Activated effector memory CD4-positive, alpha-beta T cell treated with anti-CD3 and anti-CD28 coated beads, Interleukin-2, amount 50 U/mL, for 16 hours (primary cell): ENCODE measurements around the gene DSC3.
"Not testable (repeated sequence)": the region's sequence is repeated elsewhere in the genome, so short reads cannot be mapped to it uniquely, and the experiment has no call there.

Experiments used
- DNase-seq: peaks from one replicate; pipeline ENCODE4 v3.0.0-alpha.2; 2020

Gene DSC3

GRCh38 chr18:31040686-31041270 is 1.8 kb downstream of the DSC3 start:
- no peak for DNase-seq

GRCh38 chr18:31039426-31039825 is 3.1 kb downstream of the DSC3 start:
- no peak for DNase-seq

DNA sequence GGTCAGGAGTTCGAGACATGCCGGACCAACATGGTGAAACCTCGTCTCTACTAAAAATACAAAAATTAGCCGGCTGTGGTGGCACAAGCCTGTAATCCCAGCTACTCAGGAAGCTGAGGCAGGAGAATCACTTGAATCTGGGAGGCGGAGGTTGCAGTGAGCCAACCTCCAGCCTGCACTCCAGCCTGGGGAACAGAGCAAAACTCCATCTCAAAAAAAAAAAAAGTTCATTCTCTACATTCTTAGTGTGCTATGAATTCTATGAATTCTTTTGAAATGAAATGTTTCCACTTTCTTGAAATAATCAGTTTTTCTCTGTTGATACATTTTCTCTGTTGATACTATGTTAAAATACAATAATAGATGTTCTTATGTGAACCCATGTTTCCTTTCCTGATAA is 4.9 kb downstream of the DSC3 start:
- DNase-seq: not testable (repeated sequence)

DNA sequence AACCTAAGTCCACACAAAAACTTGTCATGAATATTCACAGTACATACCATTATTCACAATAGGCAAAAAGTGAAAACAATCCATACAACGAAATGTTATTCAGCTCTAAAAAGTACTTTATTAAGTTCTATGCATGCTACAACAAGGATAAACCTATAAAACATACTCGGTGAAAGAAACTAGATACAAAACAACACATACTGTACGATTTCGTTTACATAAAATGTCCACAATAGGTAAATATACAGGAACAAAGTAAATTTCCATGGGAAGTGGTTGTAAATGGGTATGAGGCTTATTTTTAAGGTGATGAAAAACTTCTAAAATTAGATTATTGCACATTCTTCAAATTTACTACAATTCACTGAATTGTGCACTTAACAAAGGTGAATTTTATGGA is 8.0 kb downstream of the DSC3 start:
- DNase-seq: no peak

GRCh38 chr18:31030574-31031278 is 11.8 kb downstream of the DSC3 start:
- no peak for DNase-seq

- no peak for DNase-seq
Observed at GRCh38 chr18:31015715-31016434, 26.7 kb downstream of the DSC3 start.

DNA sequence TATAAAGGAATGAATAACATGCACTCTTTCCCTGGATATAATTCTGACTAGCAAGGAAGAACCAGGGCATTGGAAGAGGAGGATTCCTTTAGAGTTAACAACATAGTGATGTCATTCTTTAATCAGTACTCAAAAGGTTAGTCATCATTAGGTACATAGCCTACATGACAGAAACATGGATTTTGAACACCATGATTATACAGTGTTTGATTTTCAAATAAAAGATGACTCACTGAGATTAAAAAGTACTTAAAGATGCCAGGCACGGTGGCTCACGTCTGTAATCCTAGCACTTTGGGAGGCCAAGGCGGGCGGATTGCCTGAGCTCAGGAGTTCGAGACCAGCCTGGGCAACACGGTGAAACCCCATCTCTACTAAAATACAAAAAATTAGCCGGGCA is 31.1 kb downstream of the DSC3 start:
- not testable (repeated sequence) for DNase-seq

GRCh38 chr18:31010601-31011000 is 31.9 kb downstream of the DSC3 start:
- no peak for DNase-seq

- DNase-seq: no peak
Observed at GRCh38 chr18:30999887-31000628, 42.5 kb downstream of the DSC3 start.

DNA sequence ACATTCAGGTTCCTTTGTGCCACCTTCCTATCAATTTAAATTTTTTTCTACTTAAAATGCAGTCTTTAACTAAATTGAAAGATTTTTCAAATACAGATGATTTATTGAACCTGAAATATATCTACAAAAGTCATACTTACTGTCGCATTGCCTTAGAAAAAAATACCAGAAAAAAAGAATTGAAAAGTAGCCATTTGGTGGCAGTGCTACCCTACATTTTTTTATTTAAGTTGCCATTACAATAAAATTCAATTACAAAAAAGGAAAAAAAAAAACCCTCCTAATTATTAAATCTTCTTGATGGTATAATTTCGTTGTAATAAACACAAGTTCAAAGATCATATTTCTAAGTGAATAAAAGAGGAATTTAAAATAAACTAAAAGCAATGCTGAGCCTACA is 43.4 kb downstream of the DSC3 start:
- no peak for DNase-seq

- DNase-seq: no peak
Observed at GRCh38 chr18:30997223-30997622, 45.3 kb downstream of the DSC3 start.

DNA sequence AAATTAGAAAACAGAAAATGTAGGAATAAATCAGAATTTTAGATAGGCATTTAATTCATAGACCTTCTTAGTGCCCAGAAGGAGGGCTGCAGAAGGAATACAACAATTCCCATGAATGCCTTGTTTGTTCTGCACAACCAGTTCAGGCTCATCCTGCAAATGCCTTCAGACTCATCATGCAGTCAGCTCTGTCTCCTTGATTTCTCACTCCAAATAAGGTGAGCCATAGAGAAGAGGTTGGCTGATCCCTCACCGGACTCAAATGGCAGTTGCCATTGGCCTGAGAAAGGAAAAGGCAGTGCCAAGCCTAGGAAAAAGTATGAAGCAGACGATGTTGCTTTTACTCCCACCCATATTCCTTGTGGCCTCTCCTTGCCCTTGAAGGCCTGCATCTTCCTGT is 50.3 kb downstream of the DSC3 start:
- no peak for DNase-seq

DNA sequence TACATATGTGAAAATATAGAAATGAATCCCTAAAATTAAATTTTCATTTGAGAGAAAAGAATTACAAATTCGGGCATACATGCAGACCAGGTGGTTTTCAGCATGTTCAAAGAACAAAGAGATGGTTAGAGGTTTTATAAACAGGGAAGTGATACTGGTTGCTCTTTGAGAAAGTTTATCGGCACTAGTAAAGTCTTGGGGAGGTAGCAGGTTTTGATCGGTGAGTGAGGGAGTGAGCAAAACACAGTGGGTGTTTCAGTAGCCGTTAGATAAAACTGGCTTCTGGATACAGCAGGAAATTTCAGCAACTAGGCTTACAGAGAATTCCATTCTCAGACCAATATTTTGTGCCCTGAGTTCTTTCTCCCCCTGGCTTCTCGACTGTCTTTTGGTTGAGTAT is 51.1 kb downstream of the DSC3 start:
- no peak for DNase-seq

- no peak for DNase-seq
Observed at GRCh38 chr18:30989141-30989540, 53.4 kb downstream of the DSC3 start.

GRCh38 chr18:30988440-30988839 is 54.1 kb downstream of the DSC3 start:
- no peak for DNase-seq

DNA sequence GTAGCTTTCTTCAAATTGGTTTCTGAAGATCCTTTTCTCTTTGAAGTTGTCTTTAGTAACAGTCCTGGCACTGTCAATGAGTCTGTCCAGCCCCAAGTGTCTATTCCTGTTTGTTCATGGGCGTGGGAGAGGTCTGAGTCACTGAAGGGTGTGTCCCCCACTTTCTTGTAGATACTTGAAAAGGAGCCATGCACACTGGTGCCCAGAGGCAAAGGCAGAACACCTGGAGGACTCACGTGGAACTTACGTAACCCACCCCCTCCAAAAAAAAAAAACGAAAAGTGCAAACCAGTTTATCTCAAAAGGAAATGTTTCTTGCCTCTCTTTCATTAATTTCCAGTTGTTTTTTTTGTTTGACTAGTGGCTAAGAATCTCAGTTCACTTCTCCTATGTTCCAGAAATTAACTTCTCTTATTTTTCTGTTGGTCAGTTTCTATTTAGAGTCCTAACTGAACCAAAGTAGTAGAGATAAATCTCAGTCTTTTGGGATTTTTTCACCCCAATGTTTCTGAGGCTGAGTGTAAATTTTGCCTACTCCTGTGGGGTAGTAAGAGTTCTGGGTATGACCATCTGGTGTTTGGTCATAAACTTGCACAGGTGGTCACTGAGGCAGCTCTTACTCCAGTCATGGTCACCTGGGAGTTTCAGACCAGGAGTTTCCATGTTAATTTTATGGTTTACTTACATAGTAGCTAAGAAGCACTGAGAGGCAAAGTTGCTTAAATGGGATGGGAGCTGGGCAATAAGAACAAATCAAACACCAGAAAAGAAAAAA is 54.9 kb downstream of the DSC3 start:
- DNase-seq: no peak

GRCh38 chr18:30985753-30986152 is 56.8 kb downstream of the DSC3 start:
- no peak for DNase-seq

DNA sequence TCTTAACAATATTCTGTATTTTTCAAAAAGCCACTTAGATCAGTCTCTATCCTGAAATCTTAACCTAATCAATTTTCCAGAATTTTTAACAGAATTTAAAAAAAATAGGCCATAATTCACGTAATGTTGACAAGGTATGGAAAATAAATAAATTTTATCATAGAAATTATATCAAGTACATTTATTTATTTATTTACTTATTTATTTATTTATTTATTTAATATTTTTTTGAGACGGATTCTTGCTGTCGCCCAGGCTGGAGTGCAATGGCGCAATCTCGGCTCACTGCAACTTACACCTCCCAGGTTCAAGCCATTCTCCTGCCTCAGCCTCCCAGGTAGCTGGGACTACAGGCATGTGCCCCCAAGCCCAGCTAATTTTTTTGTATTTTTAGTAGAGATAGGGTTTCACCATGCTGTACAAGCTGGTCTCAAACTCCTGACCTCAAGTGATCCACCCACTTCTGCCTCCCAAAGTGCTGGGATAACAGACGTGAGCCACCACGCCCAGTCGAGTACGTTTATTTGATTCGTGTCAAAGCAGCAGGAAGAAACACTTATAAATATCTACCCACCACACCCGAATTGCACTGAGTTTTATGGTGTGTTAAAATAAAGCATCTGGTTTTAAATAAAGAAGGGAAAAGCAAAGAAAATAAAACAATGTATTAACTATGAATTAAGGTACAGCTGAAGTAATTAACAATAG is 60.1 kb downstream of the DSC3 start:
- DNase-seq: no peak

DNA sequence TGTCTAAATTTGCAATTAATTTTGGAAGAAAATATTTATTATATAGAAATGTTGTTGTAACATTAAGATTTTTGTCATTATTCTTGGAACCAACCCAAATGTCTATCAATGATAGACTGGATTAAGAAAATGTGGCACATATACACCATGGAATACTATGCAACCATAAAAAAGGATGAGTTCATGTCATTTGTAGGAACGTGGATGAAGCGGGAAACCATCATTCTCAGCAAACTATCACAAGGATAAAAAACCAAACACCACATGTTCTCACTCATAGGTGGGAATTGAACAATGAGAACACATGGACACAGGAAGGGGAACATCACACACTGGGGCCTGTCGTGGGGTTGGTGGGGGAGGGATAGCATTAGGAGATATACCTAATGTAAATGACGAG is 64.5 kb downstream of the DSC3 start:
- not testable (repeated sequence) for DNase-seq

DNA sequence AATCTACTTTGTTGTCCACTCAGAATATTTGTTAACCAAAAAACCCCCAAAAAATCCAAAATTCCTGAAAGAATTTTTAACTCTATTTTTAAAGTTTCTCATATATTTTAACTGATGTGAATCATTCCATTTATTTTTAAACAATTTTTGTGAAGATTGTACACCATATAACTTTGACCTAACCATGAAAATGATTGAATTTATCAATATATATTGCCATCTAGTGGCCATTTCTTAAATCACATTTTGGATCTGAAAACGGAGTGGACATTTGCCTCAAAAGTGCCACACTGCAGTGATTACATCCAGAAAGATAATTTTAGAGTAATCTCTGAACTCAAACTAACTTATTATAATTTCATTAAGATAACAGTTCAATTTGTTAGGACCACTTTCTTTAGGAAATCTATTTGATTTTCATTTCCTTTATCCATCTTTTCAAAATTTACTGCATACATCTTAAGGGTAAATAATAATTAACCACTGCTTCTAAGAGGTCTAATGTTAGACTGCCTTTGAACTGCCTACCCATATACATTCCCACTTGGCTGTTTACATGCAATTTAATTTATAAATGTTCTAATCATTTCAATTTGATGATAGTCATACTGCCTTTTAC is 71.1 kb downstream of the DSC3 start:
- DNase-seq: no peak

- DNase-seq: no peak
Observed at GRCh38 chr18:30970196-30970816, 72.2 kb downstream of the DSC3 start.
